Esophagus muscularis mucosa (tissue), 4 donors: ENCODE data around the gene RORC. TPM values are rescaled to one million over a fixed set of nuclear protein-coding genes. Genes with fewer than 3 reads are reported as not detected.

ENCODE experiments used
- DNase-seq: peaks from one replicate; pipeline ENCODE4 v3.0.0-alpha.2; 2017; ENCODE audit errors: extremely low spot score
- H3K27ac ChIP-seq, 4 donors: fragments of 200-600 bp; sonication (generic); replicated peaks in 1 of 4; 1 replicate in 3 of 4; 2 replicates in 1 of 4; pipeline ENCODE4 v1.5.1; 2016 to 2019; ENCODE audit warnings: mild to moderate bottlenecking in 1 of 4
- H3K27me3 ChIP-seq, 4 donors: fragments of 200-600 bp; sonication (generic); one replicate each; pipeline versions ENCODE4 v1.5.1 to v1.6.0; 2016 to 2019
- H3K36me3 ChIP-seq, 4 donors: fragments of 200-600 bp; sonication (generic); one replicate each; pipeline ENCODE4 v1.5.1; 2016 to 2019
- H3K4me1 ChIP-seq, 4 donors: fragments of 200-600 bp; sonication (generic); one replicate each; pipeline ENCODE4 v1.5.1; 2016 to 2019
- H3K4me3 ChIP-seq, 4 donors: fragments of 200-600 bp; sonication (generic); 1 replicate in 2 of 4; 2 replicates in 2 of 4; pipeline ENCODE4 v1.5.1; 2016 to 2019; ENCODE audit warnings: mild to moderate bottlenecking in 4 of 4, moderate library complexity in 1 of 4
- H3K9me3 ChIP-seq, 4 donors: fragments of 200-600 bp; sonication (generic); 1 replicate in 3 of 4; 2 replicates in 1 of 4; pipeline ENCODE4 v1.5.1; 2016 to 2019
- EP300 ChIP-seq: sonication (generic); formaldehyde crosslinking; IDR thresholded peaks from one replicate; pipeline ENCODE4 v1.6.1; 2017; ENCODE audit warnings: antibody characterized with exemption
- POLR2A ChIP-seq: fragments of 450-650 bp; IDR thresholded peaks from one replicate; pipeline ENCODE4 v1.6.1; 2017; ENCODE audit warnings: antibody characterized with exemption, moderate library complexity, mild to moderate bottlenecking, low read depth
- POLR2AphosphoS5 ChIP-seq, 2 donors: sonication (generic); formaldehyde crosslinking; IDR thresholded peaks; one replicate each; pipeline ENCODE4 v1.6.1; 2017; ENCODE audit warnings: antibody characterized with exemption in 2 of 2
- WGBS: methylation state at CpG from one replicate; pipeline ENCODE4 v1.1.5; 2018; 5-methylcytosine and 5-hydroxymethylcytosine counted together
- intact Hi-C: fragments of 100-400 bp; cut with DNase I; formaldehyde crosslinking; loops from one replicate; pipeline ENCODE4 v1.15.1; 2023
- total RNA-seq, 4 donors: library from RNA; depleted of rRNA; stranded (reverse); fragments of >200 nt; gene quantifications; one replicate each; pipeline versions ENCODE4 v1.1.0 to v1.2.1, GENCODE V29; 2016
- TF ChIP-seq, protein P1 (sequence below), 3 experiments: fragments of 200-600 bp in 2 of 3; fragments of 450-650 bp in 1 of 3; sonication (generic) in 2 of 3; IDR thresholded peaks; one replicate each; pipeline ENCODE4 v1.5.1; 2017 to 2019; ENCODE audit warnings: antibody characterized with exemption in 3 of 3, mild to moderate bottlenecking in 2 of 3, moderate library complexity in 1 of 3

Gene RORC
- total RNA-seq, 4 donors from 2014 or later = 0.11 to 0.17 TPM; not detected in 2

DNA sequence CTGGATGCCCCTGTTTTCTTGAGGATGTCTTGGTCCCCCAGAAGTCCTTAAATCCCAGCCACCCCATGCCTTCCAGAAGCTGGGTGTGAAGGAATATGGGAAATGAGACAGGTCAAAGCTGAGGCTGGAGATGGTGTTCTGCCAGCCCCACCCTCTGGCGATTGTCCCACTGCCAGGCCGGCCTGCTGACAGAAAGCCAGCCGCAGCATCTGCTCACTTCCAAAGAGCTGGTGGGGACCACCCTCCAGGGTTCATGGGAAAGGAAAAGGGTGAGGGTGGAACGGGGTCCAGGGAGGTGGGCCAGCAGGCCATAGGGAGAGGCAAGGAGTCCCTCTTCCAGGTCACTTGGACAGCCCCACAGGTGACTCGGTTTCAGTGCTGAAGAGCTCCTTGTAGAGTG lies 24.5 kb downstream of the RORC start:
- Histone ChIP-seq H3K36me3 (no peaks in the 10 kb centered on the region), H3K4me1 (no peaks in the 10 kb centered on the region), H3K27me3 (peaks cover 0 to 37% (median 0%) of the 10 kb centered on the region in 4 donors), H3K27ac (no peak overlapping the region), H3K9me3 (no peaks in the 10 kb centered on the region), H3K4me3 (no peak overlapping the region)
- no peak for DNase-seq
- TF ChIP-seq POLR2AphosphoS5 (IDR thresholded peaks at IDR 0.05) = no peak
- TF ChIP-seq, protein P1, sequence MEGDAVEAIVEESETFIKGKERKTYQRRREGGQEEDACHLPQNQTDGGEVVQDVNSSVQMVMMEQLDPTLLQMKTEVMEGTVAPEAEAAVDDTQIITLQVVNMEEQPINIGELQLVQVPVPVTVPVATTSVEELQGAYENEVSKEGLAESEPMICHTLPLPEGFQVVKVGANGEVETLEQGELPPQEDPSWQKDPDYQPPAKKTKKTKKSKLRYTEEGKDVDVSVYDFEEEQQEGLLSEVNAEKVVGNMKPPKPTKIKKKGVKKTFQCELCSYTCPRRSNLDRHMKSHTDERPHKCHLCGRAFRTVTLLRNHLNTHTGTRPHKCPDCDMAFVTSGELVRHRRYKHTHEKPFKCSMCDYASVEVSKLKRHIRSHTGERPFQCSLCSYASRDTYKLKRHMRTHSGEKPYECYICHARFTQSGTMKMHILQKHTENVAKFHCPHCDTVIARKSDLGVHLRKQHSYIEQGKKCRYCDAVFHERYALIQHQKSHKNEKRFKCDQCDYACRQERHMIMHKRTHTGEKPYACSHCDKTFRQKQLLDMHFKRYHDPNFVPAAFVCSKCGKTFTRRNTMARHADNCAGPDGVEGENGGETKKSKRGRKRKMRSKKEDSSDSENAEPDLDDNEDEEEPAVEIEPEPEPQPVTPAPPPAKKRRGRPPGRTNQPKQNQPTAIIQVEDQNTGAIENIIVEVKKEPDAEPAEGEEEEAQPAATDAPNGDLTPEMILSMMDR (IDR thresholded peaks at IDR 0.05) = no peak
- no peak for TF ChIP-seq EP300
- TF ChIP-seq POLR2A = no peak
- intact Hi-C loops = no loop called here
- WGBS = 74% methylated on average over 5 of the region's 5 CpGs

DNA sequence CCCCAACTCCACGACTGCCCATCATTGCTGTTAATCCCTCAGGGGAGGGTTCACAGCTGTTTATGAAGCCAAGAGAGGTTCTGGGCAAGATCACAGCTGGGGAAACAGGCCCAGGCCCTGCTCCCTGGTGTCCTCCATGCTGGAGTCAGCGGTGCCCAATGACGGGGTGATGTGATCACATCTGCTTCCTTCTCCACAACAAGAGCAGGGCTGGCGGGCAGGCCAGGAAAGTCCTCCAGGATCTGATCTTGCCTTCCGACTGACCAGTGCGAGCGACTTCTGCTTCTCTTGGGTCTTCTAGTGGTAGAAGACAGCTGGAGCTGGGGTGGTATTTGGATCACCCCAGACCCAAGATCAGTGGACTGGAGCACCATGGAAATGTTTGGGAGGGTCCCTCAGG lies 25.4 kb downstream of the RORC start:
- Histone ChIP-seq H3K4me1 (no peaks in the 10 kb centered on the region), H3K27ac (no peak overlapping the region), H3K4me3 (no peak overlapping the region), H3K27me3 (peaks cover 0 to 47% (median 0%) of the 10 kb centered on the region in 4 donors), H3K36me3 (no peaks in the 10 kb centered on the region), H3K9me3 (no peaks in the 10 kb centered on the region)
- intact Hi-C loops = no loop called here
- WGBS = 91% methylated on average over 7 of the region's 7 CpGs
- no peak for DNase-seq
- TF ChIP-seq EP300 = no peak
- TF ChIP-seq POLR2AphosphoS5 (IDR thresholded peaks at IDR 0.05) = no peak
- TF ChIP-seq POLR2A = no peak
- TF ChIP-seq, protein P1 (IDR thresholded peaks at IDR 0.05) = no peak

DNA sequence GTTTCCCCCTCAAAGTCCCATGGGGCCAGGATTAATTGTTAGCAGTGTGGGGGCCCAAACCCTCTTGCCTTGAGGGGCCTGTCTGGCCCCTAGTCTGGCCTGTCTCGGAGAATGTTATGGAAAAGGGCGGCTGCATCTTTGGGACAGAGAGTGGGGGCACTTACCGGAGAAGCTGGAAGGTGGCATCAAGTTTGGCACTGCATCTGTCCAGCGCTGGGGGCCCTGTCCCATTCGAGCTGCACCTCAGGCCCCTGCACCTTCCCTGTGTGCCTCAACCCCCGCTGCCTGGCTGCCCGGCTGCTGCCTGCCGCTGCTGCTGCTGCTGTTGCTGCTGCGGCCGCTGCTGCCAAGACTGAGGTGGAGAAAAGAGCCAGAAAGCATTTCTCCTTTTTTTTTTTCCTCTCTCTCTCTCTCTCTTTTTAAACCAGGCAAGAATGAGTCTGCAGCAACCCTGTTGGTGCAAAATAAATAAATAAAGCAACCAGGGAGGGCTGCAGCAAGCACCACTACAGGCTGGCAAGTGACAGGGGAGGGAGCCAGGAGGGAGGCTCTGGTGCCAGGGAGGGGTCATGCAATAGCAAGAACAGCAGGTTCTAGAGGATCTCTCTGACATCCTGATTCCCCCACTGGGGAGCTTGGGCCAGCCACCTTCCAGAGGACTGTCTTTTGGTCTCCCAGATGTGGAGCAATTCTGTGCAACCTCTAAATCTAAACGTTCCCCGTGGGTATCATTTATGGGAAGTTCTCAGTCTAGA lies 26.4 kb downstream of the RORC start, which contains the start of gene LINGO4:
LINGO4 (minus strand) TSS at position 354 of the 755 bp plus-strand sequence. CDS start 2,715 bp downstream, outside the sequence.
- no peaks in the 10 kb centered on the region for H3K9me3 ChIP-seq
- H3K4me1 ChIP-seq = no peaks in the 10 kb centered on the region
- H3K4me3 ChIP-seq = no peak within 1 kb of the TSS
- DNase-seq = no peak
- TF ChIP-seq POLR2AphosphoS5 (IDR thresholded peaks at IDR 0.05) = no peak
- TF ChIP-seq POLR2A = no peak
- TF ChIP-seq EP300 = no peak
- TF ChIP-seq, protein P1 (IDR thresholded peaks at IDR 0.05) = no peak
- peaks cover 0 to 56% (median 0%) of the 10 kb centered on the region in 4 donors for H3K27me3 ChIP-seq
- no peak within 1 kb of the TSS for H3K27ac ChIP-seq
- 45% methylated on average over 12 of the region's 12 CpGs for WGBS
- intact Hi-C loops = no loop called here
- no peaks in the 10 kb centered on the region for H3K36me3 ChIP-seq

DNA sequence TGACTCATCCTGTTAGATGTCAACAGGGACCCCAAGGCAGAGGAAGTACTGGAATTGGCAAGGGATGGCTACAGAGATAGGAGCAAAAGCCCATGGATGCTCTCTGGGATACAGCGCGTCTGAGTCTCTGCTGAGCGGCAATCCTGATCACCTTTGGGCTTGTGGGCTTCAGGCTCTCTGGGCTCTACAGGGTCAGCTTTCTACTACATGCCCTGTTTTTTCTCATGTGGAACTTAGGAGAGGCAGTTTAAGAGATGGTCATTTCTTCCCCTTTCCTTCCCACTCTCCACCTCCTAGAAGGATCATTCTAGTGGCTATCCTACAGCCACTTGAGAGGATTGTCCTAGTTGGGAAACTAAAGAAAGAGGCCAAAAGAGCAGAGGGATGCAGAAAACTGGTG lies 27.7 kb downstream of the RORC start:
- Histone ChIP-seq H3K9me3 (no peaks in the 10 kb centered on the region), H3K36me3 (no peaks in the 10 kb centered on the region), H3K27me3 (peaks cover 0 to 69% (median 0%) of the 10 kb centered on the region in 4 donors), H3K4me1 (no peaks in the 10 kb centered on the region), H3K4me3 (no peak overlapping the region), H3K27ac (no peak overlapping the region)
- TF ChIP-seq EP300 (no peak), POLR2AphosphoS5 (IDR thresholded peaks at IDR 0.05) (no peak), POLR2A (no peak)
- TF ChIP-seq, protein P1 (IDR thresholded peaks at IDR 0.05) = no peak
- intact Hi-C loops = no loop called here
- no peak for DNase-seq
- WGBS = 100% methylated on average over 1 of the region's 3 CpGs

DNA sequence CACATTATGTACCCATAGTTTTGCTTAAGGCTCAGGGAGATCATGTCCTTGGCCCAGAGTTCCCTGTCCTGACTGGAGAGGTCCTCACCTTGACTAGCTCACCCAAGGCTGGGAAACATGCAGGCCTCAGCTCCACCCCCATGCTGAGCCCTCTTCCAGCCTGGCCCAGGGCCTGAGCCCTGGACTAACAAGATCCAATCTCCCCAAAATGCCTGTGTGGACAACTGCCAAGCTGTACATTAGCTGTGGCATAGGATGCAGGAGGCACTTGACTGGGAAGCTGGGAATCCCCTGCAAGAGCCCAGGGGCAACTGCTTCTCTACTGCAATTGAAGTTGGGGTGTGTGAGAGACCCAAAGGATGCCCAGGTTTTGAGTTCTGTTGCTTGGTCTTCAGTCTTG lies 28.4 kb downstream of the RORC start:
- intact Hi-C loops = no loop called here
- Histone ChIP-seq H3K4me1 (no peaks in the 10 kb centered on the region), H3K9me3 (no peaks in the 10 kb centered on the region), H3K4me3 (no peak overlapping the region), H3K27me3 (peaks cover 0 to 71% (median 0%) of the 10 kb centered on the region in 4 donors), H3K36me3 (no peaks in the 10 kb centered on the region), H3K27ac (no peak overlapping the region)
- no peak for DNase-seq
- TF ChIP-seq, protein P1 (IDR thresholded peaks at IDR 0.05) = no peak
- TF ChIP-seq POLR2AphosphoS5 (IDR thresholded peaks at IDR 0.05) (no peak), POLR2A (no peak), EP300 (no peak)
